ENCODE results near the gene FAM180B. TPM values are rescaled to one million over a fixed set of nuclear protein-coding genes. Genes with fewer than 3 reads are reported as not detected.
"Not testable (repeated sequence)": the region's sequence is repeated elsewhere in the genome, so short reads cannot be mapped to it uniquely, and the experiment has no call there.

Gene FAM180B
- total RNA-seq, 1 donor from 2014 or later, result 3.0 TPM

- DNase-seq (ENCODE audit: low spot score) (no peak), ATAC-seq (no peak)
- intact Hi-C loops (cut with DNase I), result no loop called here
Measured at GRCh38 chr11:47628026-47628425, 41.5 kb downstream of the FAM180B start.

GRCh38 chr11:47631473-47631872, 45.0 kb downstream of the FAM180B start:
- DNase-seq (ENCODE audit: low spot score) (no peak), ATAC-seq (no peak)
- intact Hi-C loops (cut with DNase I), result no loop called here

GRCh38 chr11:47636331-47636730, 49.9 kb downstream of the FAM180B start:
- intact Hi-C loops (cut with DNase I), result not testable (repeated sequence)

More at GRCh38 chr11:47636331-47636730, 49.9 kb downstream of the FAM180B start:
- not testable (repeated sequence) for ATAC-seq; DNase-seq (ENCODE audit: low spot score)

Other genes with a start within 250 kb of the FAM180B start
- 0.53 TPM for gene MYBPC3, start 234.0 kb upstream of the FAM180B start, total RNA-seq
- 47.0 TPM for gene SPI1, start 208.1 kb upstream of the FAM180B start, total RNA-seq
- gene SLC39A13, start 178.1 kb upstream of the FAM180B start, total RNA-seq, result 55.5 TPM
- 97.5 TPM for gene PSMC3, start 160.2 kb upstream of the FAM180B start, total RNA-seq
- gene RAPSN, start 137.5 kb upstream of the FAM180B start, total RNA-seq, result 4.9 TPM
- gene CELF1, start 33.5 kb upstream of the FAM180B start, total RNA-seq, result 113 TPM
- 31.3 TPM for gene PTPMT1, start 21.1 kb upstream of the FAM180B start, total RNA-seq
- 12.5 TPM for gene KBTBD4, start 7.7 kb upstream of the FAM180B start, total RNA-seq
- gene NDUFS3, start 7.6 kb upstream of the FAM180B start, total RNA-seq, result 46.0 TPM
- 5.0 TPM for gene C1QTNF4, start 7.7 kb downstream of the FAM180B start, total RNA-seq
- 41.4 TPM for gene MTCH2, start 55.9 kb downstream of the FAM180B start, total RNA-seq
- gene AGBL2, start 128.7 kb downstream of the FAM180B start, total RNA-seq, result 1.8 TPM
- 153 TPM for gene FNBP4, start 180.7 kb downstream of the FAM180B start, total RNA-seq

Data from sciatic nerve (tissue), 2 donors.